K562 (cell line): ENCODE results near the gene PAN2. TPM values are rescaled to one million over a fixed set of nuclear protein-coding genes. Genes with fewer than 3 reads are reported as not detected.

Source experiments
- CEBPB ChIP-seq: fragments of 450-650 bp; IDR thresholded peaks from 2 replicates; pipeline ENCODE4 v1.6.1; 2016; ENCODE audit warnings: missing genetic modification characterization, missing compliant biosample characterization
- CTCF ChIP-seq, 3 experiments: IDR thresholded peaks in 2 of 3; conservative IDR thresholded peaks in 1 of 3; 2 replicates each; pipeline ENCODE4 v1.5.1; 2011 to 2012; ENCODE audit warnings: low read length in 3 of 3, mild to moderate bottlenecking in 3 of 3, control low read depth in 2 of 3, improper control_type of control experiment in 1 of 3, inconsistent platforms in 1 of 3, low read depth in 1 of 3, mixed read lengths in 1 of 3, moderate library complexity in 1 of 3; ENCODE audit not compliant: insufficient read depth in 2 of 3
- ESRRA ChIP-seq: fragments of 450-650 bp; IDR thresholded peaks from 2 replicates; pipeline ENCODE4 v1.6.1; 2014; ENCODE audit warnings: low read depth, mild to moderate bottlenecking, moderate library complexity, borderline replicate concordance
- FOXJ3 ChIP-seq: sonication (generic); formaldehyde crosslinking; IDR thresholded peaks from 2 replicates; pipeline ENCODE4 v1.4.0; 2020; ENCODE audit warnings: mild to moderate bottlenecking, missing genetic modification reagents
- HMG20A ChIP-seq: fragments of 450-650 bp; formaldehyde crosslinking; conservative IDR thresholded peaks from 2 replicates; pipeline ENCODE4 v1.4.0; 2020; ENCODE audit warnings: mild to moderate bottlenecking, mixed read lengths
- HMGN3 ChIP-seq: IDR thresholded peaks from 2 replicates; pipeline ENCODE4 v1.6.1; 2011; ENCODE audit warnings: borderline replicate concordance, low read depth, mild to moderate bottlenecking, mixed read lengths, low read length; ENCODE audit not compliant: insufficient read length; ENCODE audit errors: extremely low read depth
- IFI16 ChIP-seq: fragments of 250-450 bp; sonication (Bioruptor Pico); IDR thresholded peaks from 2 replicates; pipeline ENCODE4 v2.1.2; 2022; ENCODE audit warnings: mild to moderate bottlenecking, inconsistent platforms
- MCM7 ChIP-seq, 2 experiments: fragments of 450-650 bp; IDR thresholded peaks; 2 replicates each; pipeline ENCODE4 v1.6.1; 2016 to 2018
- NELFE ChIP-seq: IDR thresholded peaks from 2 replicates; pipeline ENCODE4 v1.6.1; 2011; ENCODE audit warnings: mild to moderate bottlenecking; ENCODE audit not compliant: insufficient read depth, insufficient read length
- NRF1 ChIP-seq, 2 experiments: fragments of 450-650 bp; IDR thresholded peaks in 1 of 2; conservative IDR thresholded peaks in 1 of 2; 2 replicates each; pipeline ENCODE4 v1.6.1; 2014; ENCODE audit warnings: mild to moderate bottlenecking in 2 of 2
- PRPF4 ChIP-seq: fragments of 200-400 bp; formaldehyde crosslinking; IDR thresholded peaks from one replicate; pipeline ENCODE4 v1.6.1; 2017; ENCODE audit warnings: low read length, low read depth, mild to moderate bottlenecking; ENCODE audit not compliant: insufficient read depth, poor library complexity, severe bottlenecking
- SAP30 ChIP-seq: fragments of 200-600 bp; sonication (generic); IDR thresholded peaks from 2 replicates; pipeline ENCODE4 v1.6.1; 2012; ENCODE audit warnings: borderline replicate concordance, low read depth, mild to moderate bottlenecking, moderate library complexity, low read length, control low read depth, inconsistent platforms; ENCODE audit not compliant: insufficient read depth, poor library complexity, severe bottlenecking
- SMARCA4 ChIP-seq: fragments of 450-650 bp; IDR thresholded peaks from 2 replicates; pipeline ENCODE4 v1.6.1; 2016
- SMARCB1 ChIP-seq: IDR thresholded peaks from 2 replicates; pipeline ENCODE4 v1.6.1; 2011; ENCODE audit warnings: improper control_type of control experiment, low read depth; ENCODE audit not compliant: insufficient read length
- SNAPC5 ChIP-seq: fragments of 250-450 bp; sonication (Bioruptor Pico); IDR thresholded peaks from 2 replicates; pipeline ENCODE4 v1.8.0; 2021; ENCODE audit warnings: moderate library complexity, mild to moderate bottlenecking, inconsistent platforms
- STAT5A ChIP-seq: IDR thresholded peaks from 2 replicates; pipeline ENCODE4 v1.6.1; 2012; ENCODE audit warnings: low read length, inconsistent platforms, borderline replicate concordance
- ZNF146 ChIP-seq: IDR thresholded peaks from one replicate; pipeline ENCODE4 v1.6.1; 2018; ENCODE audit warnings: missing compliant biosample characterization; ENCODE audit not compliant: unreplicated experiment
- ZNF324 ChIP-seq: fragments of 250-450 bp; sonication (Bioruptor Pico); IDR thresholded peaks from 2 replicates; pipeline ENCODE4 v1.4.0; 2020; ENCODE audit warnings: mild to moderate bottlenecking
- ZNF57 ChIP-seq: fragments of 450-650 bp; formaldehyde crosslinking; IDR thresholded peaks from 2 replicates; pipeline ENCODE4 v1.4.0; 2020; ENCODE audit warnings: mild to moderate bottlenecking, moderate library complexity
- ZNF586 ChIP-seq: fragments of 450-650 bp; formaldehyde crosslinking; conservative IDR thresholded peaks from 2 replicates; pipeline ENCODE4 v1.4.0; 2020; ENCODE audit warnings: mild to moderate bottlenecking, moderate library complexity
- ZNF609 ChIP-seq: sonication (generic); formaldehyde crosslinking; IDR thresholded peaks from 2 replicates; pipeline ENCODE4 v1.8.1; 2023; ENCODE audit warnings: missing genetic modification reagents, mild to moderate bottlenecking, borderline replicate concordance
- ZNF77 ChIP-seq: fragments of 250-450 bp; sonication (Bioruptor Pico); IDR thresholded peaks from 2 replicates; pipeline ENCODE4 v1.5.0; 2020
- polyA plus RNA-seq, 8 experiments: library from polyadenylated mRNA; depleted of rRNA in 4 of 8; stranded (reverse) in 5 of 8; unstranded in 3 of 8; fragments of >200 nt; fragmentation: Nextera tagmentation in 2 of 8; fragmentation: Illumina TruSeq in 1 of 8; extraction: Ambion mirVana in 2 of 8; extraction: Trizol in 1 of 8; gene quantifications; 2 replicates each; pipeline versions ENCODE4 v1.2.1 to v1.2.3, GENCODE V29; 2011 to 2014; ENCODE audit warnings: inconsistent platforms in 1 of 8, missing spikeins in 1 of 8
- total RNA-seq, 7 experiments: library from RNA; depleted of rRNA in 6 of 7; stranded (reverse); fragments of >200 nt in 6 of 7; fragmentation: Illumina TruSeq in 2 of 7; extraction: Trizol in 2 of 7; gene quantifications; 2 replicates each; pipeline versions ENCODE4 v1.2.1 to v1.2.3, GENCODE V29; 2011 to 2021; ENCODE audit warnings: low replicate concordance in 1 of 7

The PAN2 gene
- total and polyA plus RNA-seq, 9 of the 15 experiments (the other 6 are each of a cell fraction or from before 2014, with no cell fraction given), result 15.0 to 66.1 (median 25.9) TPM

GRCh38 chr12:56315622-56316473 is 18.0 kb downstream of the PAN2 start, which contains the start of gene CNPY2 (continued):
- TF ChIP-seq NRF1 (conservative IDR thresholded peaks at IDR 0.05 in 1 of 2, IDR thresholded peaks at IDR 0.05 in 1 of 2), result peak; percentile 89 to 91
- no peak for TF ChIP-seq IFI16
- no peak for TF ChIP-seq NELFE
- TF ChIP-seq ZNF57 (CRISPR knock-in tag), result no peak
- no peak for TF ChIP-seq PRPF4
- peak; percentile 69 to 76 (median 75) for TF ChIP-seq CTCF (IDR thresholded peaks at IDR 0.05 in 2 of 3, conservative IDR thresholded peaks at IDR 0.05 in 1 of 3; ENCODE audit: insufficient read depth in 2 of 3, low read depth in 1 of 3, low read length in 3 of 3)
- TF ChIP-seq STAT5A, result peak; percentile 5; the same call in 1 of the 2 replicates
- TF ChIP-seq SNAPC5 (CRISPR knock-in tag), result no peak
- TF ChIP-seq SMARCB1, result no peak
- 0 out of 2 replicates have a peak, but pooled peaks have one; percentile 24 for TF ChIP-seq ESRRA
- peak; percentile 53 for TF ChIP-seq SAP30
- TF ChIP-seq ZNF324 (CRISPR knock-in tag), result no peak
- TF ChIP-seq FOXJ3 (CRISPR knock-in tag), result no peak
- peak; percentile 63 for TF ChIP-seq CEBPB (tag)
- no peak for TF ChIP-seq ZNF609
- TF ChIP-seq ZNF146, result no peak
- no peak for TF ChIP-seq SMARCA4
- no peak for TF ChIP-seq ZNF77 (CRISPR knock-in tag)
- peak; percentile 79 for TF ChIP-seq HMGN3
- TF ChIP-seq MCM7 (IDR thresholded peaks at IDR 0.05), result no peak
- no peak for TF ChIP-seq HMG20A (CRISPR knock-in tag)
- TF ChIP-seq ZNF586, result no peak
